Embryonic facial prominence (tissue), 1 donor: Measurements from ENCODE around the gene DOCK4.
A peak's percentile ranks its signal among the peaks of the same experiment; 100 is the strongest.

Experiments
- DNase-seq: peaks from one replicate; pipeline ENCODE4 v3.0.0-alpha.2; 2016; ENCODE audit errors: extremely low spot score

The DOCK4 gene

GRCh38 chr7:112223310-112223709 is 17.1 kb upstream of the DOCK4 start:
- no peak for DNase-seq

- DNase-seq = no peak
These were observed 14.8 kb upstream of the DOCK4 start for GRCh38 chr7:112220877-112221434.

- no peak for DNase-seq
These were observed 9.6 kb upstream of the DOCK4 start for GRCh38 chr7:112215787-112216186.

GRCh38 chr7:112214883-112215282 is 8.7 kb upstream of the DOCK4 start:
- no peak for DNase-seq

- DNase-seq = no peak
These were observed 8.1 kb upstream of the DOCK4 start for GRCh38 chr7:112214268-112214667.

GRCh38 chr7:112213735-112214134 is 7.5 kb upstream of the DOCK4 start:
- DNase-seq = no peak

- no peak for DNase-seq
These were observed 6.4 kb upstream of the DOCK4 start for GRCh38 chr7:112212571-112212970.

GRCh38 chr7:112211348-112211907 is 5.2 kb upstream of the DOCK4 start:
- no peak for DNase-seq

GRCh38 chr7:112207765-112208164 is 1.6 kb upstream of the DOCK4 start:
- no peak for DNase-seq

- no peak for DNase-seq
These were observed 893 bp upstream of the DOCK4 start for GRCh38 chr7:112206991-112207592.

GRCh38 chr7:112205343-112206237 is 609 bp downstream of the DOCK4 start:
- peak; percentile 45 for DNase-seq

GRCh38 chr7:112204499-112205342 is 1.5 kb downstream of the DOCK4 start:
- no peak for DNase-seq

- DNase-seq = no peak
These were observed 2.8 kb downstream of the DOCK4 start for GRCh38 chr7:112203365-112203739.

- no peak for DNase-seq
These were observed 3.4 kb downstream of the DOCK4 start for GRCh38 chr7:112202816-112203215.

GRCh38 chr7:112201839-112202238 is 4.4 kb downstream of the DOCK4 start:
- no peak for DNase-seq

- DNase-seq = no peak
These were observed 4.8 kb downstream of the DOCK4 start for GRCh38 chr7:112201411-112201810.

GRCh38 chr7:112199672-112200071 is 6.5 kb downstream of the DOCK4 start:
- no peak for DNase-seq

GRCh38 chr7:112199035-112199655 is 7.1 kb downstream of the DOCK4 start:
- no peak for DNase-seq

- no peak for DNase-seq
These were observed 8.9 kb downstream of the DOCK4 start for GRCh38 chr7:112197322-112197721.

- no peak for DNase-seq
These were observed 10.5 kb downstream of the DOCK4 start for GRCh38 chr7:112195717-112196116.

GRCh38 chr7:112193915-112194502 is 12.2 kb downstream of the DOCK4 start:
- no peak for DNase-seq
